ENCODE data around the gene ANKRD61.

- no peak for TF ChIP-seq CTCF (IDR thresholded peaks at IDR 0.05)
- TF ChIP-seq POLR2A (IDR thresholded peaks at IDR 0.05), result no peak
These were observed 7.2 kb upstream of the ANKRD61 start for GRCh38 chr7:6023974-6024435.
